HepG2 (cell line): ENCODE results near the gene CLEC16A. TPM values are rescaled to one million over a fixed set of nuclear protein-coding genes. Genes with fewer than 3 reads are reported as not detected.

Experiments used
- ATAC-seq: fragments of 200-7000 bp; cut with Tn5 transposase; 3 replicates; pipeline ENCODE4 v1.9.1; 2020; ENCODE audit warnings: mild to moderate bottlenecking, moderate library complexity
- BruUV-seq: library from RNA; stranded (reverse); fragments of 400-500 nt; replicated peaks from 2 replicates; lab custom pipeline; 2021; lab: Mats Ljungman, UMichigan
- CTCF ChIA-PET: fragments of 300-600 bp; formaldehyde crosslinking; extraction: SDS; loops from one replicate; lab custom pipeline; 2021; ENCODE audit warnings: low total read pairs, inconsistent platforms, low intra/inter-chr PET ratio; lab: Yijun Ruan, JAX
- POLR2A ChIA-PET: fragments of 350-600 bp; sonication (Branson Sonifier 250); formaldehyde crosslinking; loops from one replicate; lab custom pipeline; 2020; ENCODE audit warnings: antibody characterized with exemption, inconsistent platforms; lab: Yijun Ruan, JAX
- DNase-seq: peaks from one replicate; pipeline ENCODE4 v3.0.0-alpha.2; 2015; ENCODE audit warnings: low spot score
- FAIRE-seq: peaks from 3 replicates; lab custom pipeline; 2011; peaks lifted over from hg19 to GRCh38; lab: Jason Lieb, UNC
- H2AFZ ChIP-seq: one replicate; pipeline ENCODE4 v1.6.1; 2011; ENCODE audit warnings: low read length, inconsistent platforms
- H3K27ac ChIP-seq: fragments of 300-600 bp; 3 replicates; pipeline ENCODE4 v1.8.0; 2011; ENCODE audit warnings: mixed run types, mild to moderate bottlenecking, mixed read lengths, low read length, inconsistent platforms; ENCODE audit not compliant: insufficient read depth; ENCODE audit errors: extremely low read length
- H3K27me3 ChIP-seq, 2 experiments: fragments of 200-600 bp in 1 of 2; 2 replicates in 1 of 2; 3 replicates in 1 of 2; pipeline versions ENCODE4 v1.6.0 to v1.8.0; 2011; ENCODE audit warnings: low read length in 2 of 2, mild to moderate bottlenecking in 2 of 2, moderate library complexity in 2 of 2, inconsistent platforms in 1 of 2; ENCODE audit not compliant: insufficient read depth in 2 of 2, control insufficient read depth in 1 of 2
- H3K36me3 ChIP-seq, 2 experiments: fragments of 200-600 bp in 1 of 2; replicated peaks in 1 of 2; 2 replicates in 1 of 2; 3 replicates in 1 of 2; pipeline versions ENCODE4 v1.5.1 to v1.8.0; 2011; ENCODE audit warnings: low read length in 2 of 2, inconsistent platforms in 1 of 2; ENCODE audit not compliant: insufficient read depth in 2 of 2, control insufficient read depth in 1 of 2
- H3K4me1 ChIP-seq: 2 replicates; pipeline ENCODE4 v1.5.1; 2012; ENCODE audit warnings: low read length, inconsistent platforms; ENCODE audit not compliant: insufficient read depth
- H3K4me2 ChIP-seq: 2 replicates; pipeline ENCODE4 v1.6.0; 2011; ENCODE audit warnings: low read depth, low read length, inconsistent platforms
- H3K4me3 ChIP-seq, 3 experiments: fragments of 200-600 bp in 1 of 3; sonication (generic), shearing (Covaris generic) in 1 of 3; replicated peaks in 1 of 3; 2 replicates each; pipeline ENCODE4 v1.5.1; 2011 to 2016; ENCODE audit warnings: low read length in 3 of 3, inconsistent platforms in 2 of 3, low read depth in 2 of 3, mild to moderate bottlenecking in 2 of 3, control low read depth in 1 of 3, mixed read lengths in 1 of 3; ENCODE audit not compliant: insufficient read depth in 1 of 3
- H3K79me2 ChIP-seq: one replicate; pipeline ENCODE4 v1.6.1; 2011; ENCODE audit warnings: low read length, inconsistent platforms; ENCODE audit not compliant: insufficient read depth
- H3K9ac ChIP-seq: 2 replicates; pipeline ENCODE4 v1.6.0; 2011; ENCODE audit warnings: mild to moderate bottlenecking, low read depth, low read length, inconsistent platforms; ENCODE audit not compliant: insufficient read depth
- H3K9me3 ChIP-seq: 2 replicates; pipeline ENCODE4 v1.5.1; 2012; ENCODE audit warnings: mild to moderate bottlenecking, low read length
- H4K20me1 ChIP-seq: 2 replicates; pipeline ENCODE4 v1.6.0; 2011; ENCODE audit warnings: inconsistent platforms, mild to moderate bottlenecking, low read length, moderate library complexity; ENCODE audit not compliant: insufficient read depth
- ETV5 ChIP-seq: IDR thresholded peaks from 2 replicates; pipeline ENCODE4 v1.6.1; 2018; ENCODE audit warnings: missing biosample characterization, missing genetic modification reagents, inconsistent platforms, borderline replicate concordance
- HHEX ChIP-seq: IDR thresholded peaks from 2 replicates; pipeline ENCODE4 v1.6.1; 2016; ENCODE audit warnings: control low read depth
- HMGA1 ChIP-seq: sonication (generic); formaldehyde crosslinking; conservative IDR thresholded peaks from 2 replicates; pipeline ENCODE4 v1.4.0; 2020; ENCODE audit warnings: missing genetic modification reagents
- HOXD1 ChIP-seq: sonication (generic); formaldehyde crosslinking; IDR thresholded peaks from 2 replicates; pipeline ENCODE4 v1.5.0; 2020; ENCODE audit warnings: missing genetic modification reagents
- NONO ChIP-seq, 2 experiments: fragments of 450-650 bp in 1 of 2; sonication (generic) in 1 of 2; formaldehyde crosslinking in 1 of 2; IDR thresholded peaks in 1 of 2; conservative IDR thresholded peaks in 1 of 2; 2 replicates each; pipeline versions ENCODE4 v1.6.1 to v1.8.0; 2017 to 2022; ENCODE audit warnings: mild to moderate bottlenecking in 1 of 2, missing genetic modification reagents in 1 of 2, moderate library complexity in 1 of 2
- TBX3 ChIP-seq: fragments of 450-650 bp; IDR thresholded peaks from 2 replicates; pipeline ENCODE4 v1.6.1; 2017; ENCODE audit warnings: antibody characterized with exemption, mild to moderate bottlenecking, inconsistent platforms, borderline replicate concordance
- XBP1 ChIP-seq: sonication (generic); formaldehyde crosslinking; IDR thresholded peaks from 2 replicates; pipeline ENCODE4 v1.5.0; 2020; ENCODE audit warnings: missing genetic modification reagents
- ZNF547 ChIP-seq: sonication (generic); formaldehyde crosslinking; IDR thresholded peaks from 2 replicates; pipeline ENCODE4 v1.5.1; 2020; ENCODE audit warnings: mild to moderate bottlenecking, missing genetic modification reagents
- WGBS: methylation state at CpG from one replicate; pipeline ENCODE4 v1.1.6; 2017; ENCODE audit warnings: low lambda C conversion rate; 5-methylcytosine and 5-hydroxymethylcytosine counted together
- in situ Hi-C: cut with HindIII; loops from 2 replicates; pipeline ENCODE4 v1.10.0; 2017; ENCODE audit warnings: low pct_unique_long_range_greater_than_20kb; ENCODE audit not compliant: extremely low pct_ligation_motif_present
- intact Hi-C: fragments of 100-400 bp; cut with micrococcal nuclease; formaldehyde crosslinking; loops from one replicate; pipeline ENCODE4 v1.10.0; 2022; ENCODE audit not compliant: unreplicated experiment
- polyA plus RNA-seq, 8 experiments: library from polyadenylated mRNA; depleted of rRNA in 3 of 8; stranded (reverse) in 7 of 8; unstranded in 1 of 8; fragments of >200 nt; fragmentation: Illumina TruSeq in 4 of 8; extraction: Trizol in 4 of 8; gene quantifications; 2 replicates each; pipeline versions ENCODE4 v1.2.1 to v1.2.3, GENCODE V29; 2011 to 2016; ENCODE audit warnings: low read depth in 4 of 8, missing spikeins in 1 of 8, mixed read lengths in 1 of 8; ENCODE audit not compliant: insufficient read depth in 1 of 8
- total RNA-seq, 5 experiments: library from RNA; depleted of rRNA; stranded (reverse); fragments of >200 nt; fragmentation: Illumina TruSeq; extraction: Trizol; gene quantifications; 2 replicates each; pipeline ENCODE4 v1.2.3, GENCODE V29; 2016; ENCODE audit warnings: low read depth in 1 of 5
- TF ChIP-seq, protein P1 (sequence below): sonication (generic); formaldehyde crosslinking; IDR thresholded peaks from 2 replicates; pipeline ENCODE4 v1.8.1; 2023; ENCODE audit warnings: missing genetic modification reagents, inconsistent platforms, borderline replicate concordance
- TF ChIP-seq, protein P2 (sequence below): sonication (generic); formaldehyde crosslinking; IDR thresholded peaks from 2 replicates; pipeline ENCODE4 v1.8.1; 2023; ENCODE audit warnings: missing genetic modification reagents, mild to moderate bottlenecking, borderline replicate concordance

Gene CLEC16A
- total and polyA plus RNA-seq, 2 of the 13 experiments (the other 11 are each of a cell fraction or from before 2014, with no cell fraction given): 8.5 to 10.3 TPM

DNA sequence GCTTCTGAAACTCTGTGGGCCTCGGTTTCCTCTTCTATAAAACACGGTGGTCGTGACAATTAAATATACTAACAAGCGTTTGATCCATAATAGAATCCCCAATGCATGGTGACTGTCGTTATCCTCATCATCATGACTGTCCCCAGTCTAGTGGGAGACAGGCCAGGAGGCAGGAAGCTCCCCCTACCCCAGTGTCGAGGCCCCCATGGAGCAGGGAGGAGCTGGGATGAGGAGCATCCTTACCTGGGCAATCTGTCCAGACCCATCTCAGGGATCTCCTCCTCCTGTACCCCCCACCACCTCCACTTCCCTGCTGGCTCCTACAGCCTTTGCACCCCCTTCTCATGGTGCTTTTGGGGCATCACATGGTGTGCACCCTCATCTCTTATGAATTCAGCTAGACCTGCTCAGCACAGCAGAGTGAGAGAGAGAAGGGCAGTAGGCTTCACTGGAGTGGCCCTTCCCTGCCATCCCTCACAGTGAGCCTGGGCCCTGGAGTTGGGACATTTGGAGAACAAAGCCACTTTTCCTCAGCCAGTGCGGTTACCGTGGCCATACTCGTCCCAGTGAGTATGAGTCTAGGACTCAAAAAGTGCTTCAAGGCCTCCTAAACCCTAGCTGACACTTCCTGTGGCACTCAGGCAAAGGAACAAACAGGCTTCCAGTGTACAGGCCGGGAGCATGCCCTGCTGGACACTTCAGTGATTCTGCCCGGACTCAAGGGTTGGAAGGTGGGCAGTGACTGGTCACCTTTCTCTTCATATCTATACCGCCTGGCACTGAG lies 148.6 kb downstream of the CLEC16A start (continued):
- TF ChIP-seq, protein P1, sequence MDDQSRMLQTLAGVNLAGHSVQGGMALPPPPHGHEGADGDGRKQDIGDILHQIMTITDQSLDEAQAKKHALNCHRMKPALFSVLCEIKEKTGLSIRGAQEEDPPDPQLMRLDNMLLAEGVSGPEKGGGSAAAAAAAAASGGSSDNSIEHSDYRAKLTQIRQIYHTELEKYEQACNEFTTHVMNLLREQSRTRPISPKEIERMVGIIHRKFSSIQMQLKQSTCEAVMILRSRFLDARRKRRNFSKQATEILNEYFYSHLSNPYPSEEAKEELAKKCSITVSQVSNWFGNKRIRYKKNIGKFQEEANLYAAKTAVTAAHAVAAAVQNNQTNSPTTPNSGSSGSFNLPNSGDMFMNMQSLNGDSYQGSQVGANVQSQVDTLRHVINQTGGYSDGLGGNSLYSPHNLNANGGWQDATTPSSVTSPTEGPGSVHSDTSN (CRISPR knock-in tag): no peak
- TF ChIP-seq, protein P2, sequence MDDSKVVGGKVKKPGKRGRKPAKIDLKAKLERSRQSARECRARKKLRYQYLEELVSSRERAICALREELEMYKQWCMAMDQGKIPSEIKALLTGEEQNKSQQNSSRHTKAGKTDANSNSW (CRISPR knock-in tag): no peak
- TF ChIP-seq HHEX (no peak), NONO (IDR thresholded peaks at IDR 0.05) (no peak), NONO (CRISPR knock-in tag; conservative IDR thresholded peaks at IDR 0.05) (no peak), HOXD1 (no peak), XBP1 (no peak), HMGA1 (CRISPR knock-in tag) (no peak), TBX3 (no peak), ETV5 (CRISPR knock-in tag) (no peak)

DNA sequence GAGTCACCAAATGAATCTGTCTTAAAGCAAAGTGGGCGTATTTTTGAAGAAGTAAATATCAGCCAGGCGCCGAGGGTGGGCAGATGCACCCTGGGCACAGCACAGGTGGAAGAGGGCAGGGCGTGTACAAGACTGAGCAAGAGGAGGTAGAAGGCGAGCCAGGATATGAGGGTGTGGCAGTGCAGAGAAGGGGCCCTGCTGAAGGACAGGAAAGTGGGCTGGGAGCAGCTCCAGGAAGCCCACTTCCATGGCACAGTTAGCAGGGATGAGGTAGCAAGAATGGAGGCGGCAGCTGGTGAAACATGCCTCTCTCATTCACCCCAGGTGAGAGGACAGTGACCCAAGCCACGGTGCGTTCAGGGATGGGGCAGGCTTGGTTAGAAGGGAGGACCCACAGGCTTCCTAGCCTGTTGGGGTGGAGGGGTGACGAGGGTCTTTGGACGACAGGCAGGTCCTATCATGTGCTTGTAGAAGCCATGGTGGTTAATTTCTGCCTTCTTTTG lies 149.3 kb downstream of the CLEC16A start:
- Histone ChIP-seq H3K9ac (no peak overlapping the region), H3K27me3 (no peaks in the 10 kb centered on the region), H3K36me3 (peaks cover 0 to 3% of the 10 kb centered on the region in 2 experiments; a peak in 1 of 5 replicates), H3K4me2 (no peak overlapping the region), H3K4me1 (no peaks in the 10 kb centered on the region), H2AFZ (no peak overlapping the region), H3K9me3 (no peaks in the 10 kb centered on the region), H3K79me2 (no peaks in the 10 kb centered on the region), H3K27ac (no peak overlapping the region), H4K20me1 (no peaks in the 10 kb centered on the region), H3K4me3 (no peak overlapping the region)
- DNase-seq (no peak), ATAC-seq (no peak; the same call in 1 of the 3 replicates), FAIRE-seq (no peak)
- in situ Hi-C loops (no loop called here), intact Hi-C loops (no loop called here)
- TF ChIP-seq ZNF547 (CRISPR knock-in tag): no peak
- ChIA-PET POLR2A (no interaction called here), CTCF (no interaction called here)
- 86% methylated on average over 10 of the region's 10 CpGs for WGBS
- no TSS peak for BruUV-seq
